Fibroblast of peridontal ligament (primary cell): Measurements from ENCODE around the gene DYRK4.

ENCODE experiments used
- DNase-seq: peaks from one replicate; pipeline ENCODE4 v3.0.0-alpha.2; 2010; ENCODE audit errors: extremely low read depth

The DYRK4 gene

DNA sequence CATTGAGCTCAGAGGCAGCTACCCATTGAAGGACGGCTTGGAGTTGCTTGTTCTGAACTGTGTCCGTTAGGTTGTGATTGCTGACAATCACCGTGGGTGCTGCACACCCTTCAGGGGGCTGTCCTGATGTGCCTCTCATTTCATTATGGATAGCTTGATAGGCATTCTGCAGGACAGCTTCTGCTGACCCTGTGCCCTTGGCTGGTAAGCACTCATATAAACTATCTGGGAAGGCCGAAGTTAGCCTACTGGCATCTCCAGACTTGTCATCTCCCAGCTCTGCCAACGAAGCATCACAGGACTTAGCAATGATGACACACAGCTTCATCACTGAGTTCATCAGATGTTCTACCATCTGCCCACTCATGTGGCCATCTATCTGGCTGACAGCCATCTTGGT is 64.5 kb downstream of the DYRK4 start:
- DNase-seq: no peak

DNA sequence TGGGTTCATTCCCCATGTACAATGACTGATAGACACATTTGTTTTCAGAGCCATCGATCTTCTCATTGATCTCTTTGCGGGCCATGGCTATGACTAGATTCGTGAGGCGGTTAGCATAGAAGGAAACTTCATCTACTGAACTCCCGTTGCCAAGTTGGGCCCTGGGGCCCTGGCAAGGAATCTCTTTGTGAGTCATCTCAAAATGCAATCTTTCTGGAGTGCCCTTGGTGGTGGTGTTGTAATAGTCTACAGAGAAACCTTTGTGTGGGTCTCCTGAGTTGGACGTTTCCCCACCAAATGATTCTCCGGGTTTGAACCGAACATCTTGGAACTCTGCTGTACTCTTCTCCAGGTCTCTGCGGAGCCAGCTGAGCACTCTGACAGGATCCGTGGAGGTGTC is 66.4 kb downstream of the DYRK4 start:
- DNase-seq: no peak

DNA sequence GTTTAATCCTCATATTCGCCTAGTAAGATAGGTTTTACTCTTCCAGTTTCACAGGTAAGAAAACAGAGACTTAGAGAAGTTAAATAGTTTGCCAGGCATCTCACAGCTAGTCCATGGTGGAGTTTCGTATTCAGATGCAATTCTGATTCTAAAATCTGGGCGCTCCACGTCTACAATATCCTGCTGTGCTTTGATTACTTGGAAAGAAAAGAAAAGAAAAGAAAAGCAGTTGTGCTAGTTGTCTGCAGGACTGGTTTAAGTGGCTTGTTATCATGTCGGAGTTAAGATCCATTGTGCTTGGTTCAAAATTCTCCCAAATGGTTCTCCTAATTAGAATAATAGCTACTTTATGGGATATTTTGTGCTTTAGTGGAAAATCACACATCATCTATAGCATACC is 68.3 kb downstream of the DYRK4 start:
- DNase-seq: no peak

DNA sequence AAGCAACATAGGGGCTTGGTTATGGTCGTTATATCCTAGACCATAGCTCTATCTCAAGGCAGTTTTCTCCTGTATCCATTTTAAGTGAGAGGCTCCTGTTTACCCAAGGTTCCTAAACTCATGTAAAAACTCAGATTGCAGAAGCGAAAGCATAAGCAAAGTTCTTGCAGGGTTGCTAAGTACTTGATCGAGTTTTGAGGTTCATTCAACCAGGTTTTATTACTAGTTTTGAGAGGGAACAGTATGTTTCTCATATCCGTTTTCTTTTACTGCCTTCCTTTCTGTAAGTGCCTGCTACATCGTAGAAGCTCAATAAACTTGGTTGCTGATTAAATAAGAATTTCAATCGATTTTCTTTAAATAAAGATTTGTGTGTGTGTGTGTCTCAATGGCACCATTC is 81.7 kb downstream of the DYRK4 start:
- no peak for DNase-seq

DNA sequence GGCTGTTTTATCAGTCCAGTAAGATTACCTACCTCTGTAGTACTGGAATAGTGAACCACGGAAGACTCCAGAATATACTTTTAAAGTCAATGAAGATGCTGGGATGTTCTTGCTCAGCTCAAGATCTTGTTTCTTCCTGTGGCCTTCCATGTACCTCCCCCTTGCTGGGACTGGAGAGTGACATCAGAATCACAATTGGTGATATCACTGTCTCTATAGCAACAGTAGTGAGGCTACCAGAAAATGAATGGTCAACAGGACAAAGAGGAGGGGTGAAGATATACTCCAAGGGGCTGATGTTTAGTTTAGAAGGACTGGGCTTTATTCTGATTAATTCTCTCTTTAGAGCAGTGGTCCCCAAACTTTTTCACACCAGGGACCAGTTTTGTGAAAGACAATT is 83.0 kb downstream of the DYRK4 start:
- no peak for DNase-seq

DNA sequence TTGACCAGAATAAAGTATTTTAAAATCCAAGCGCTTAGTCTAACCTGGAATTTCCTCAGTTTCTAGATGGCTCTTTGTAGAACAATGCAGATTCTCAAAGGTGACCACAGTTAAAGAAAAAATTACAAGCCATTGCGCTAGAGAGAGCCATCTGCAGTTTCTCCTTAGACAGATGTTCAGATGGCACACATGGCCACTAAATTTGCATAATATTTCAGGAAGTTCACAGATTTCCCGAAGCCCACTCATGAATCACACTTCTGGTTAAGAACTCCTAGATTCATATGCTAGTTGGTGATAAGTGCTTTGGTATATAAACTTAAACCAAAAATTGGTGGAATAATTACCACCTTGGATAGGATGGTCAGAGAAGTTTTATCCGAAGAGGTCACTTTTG is 86.1 kb downstream of the DYRK4 start:
- peak; percentile 11 for DNase-seq

DNA sequence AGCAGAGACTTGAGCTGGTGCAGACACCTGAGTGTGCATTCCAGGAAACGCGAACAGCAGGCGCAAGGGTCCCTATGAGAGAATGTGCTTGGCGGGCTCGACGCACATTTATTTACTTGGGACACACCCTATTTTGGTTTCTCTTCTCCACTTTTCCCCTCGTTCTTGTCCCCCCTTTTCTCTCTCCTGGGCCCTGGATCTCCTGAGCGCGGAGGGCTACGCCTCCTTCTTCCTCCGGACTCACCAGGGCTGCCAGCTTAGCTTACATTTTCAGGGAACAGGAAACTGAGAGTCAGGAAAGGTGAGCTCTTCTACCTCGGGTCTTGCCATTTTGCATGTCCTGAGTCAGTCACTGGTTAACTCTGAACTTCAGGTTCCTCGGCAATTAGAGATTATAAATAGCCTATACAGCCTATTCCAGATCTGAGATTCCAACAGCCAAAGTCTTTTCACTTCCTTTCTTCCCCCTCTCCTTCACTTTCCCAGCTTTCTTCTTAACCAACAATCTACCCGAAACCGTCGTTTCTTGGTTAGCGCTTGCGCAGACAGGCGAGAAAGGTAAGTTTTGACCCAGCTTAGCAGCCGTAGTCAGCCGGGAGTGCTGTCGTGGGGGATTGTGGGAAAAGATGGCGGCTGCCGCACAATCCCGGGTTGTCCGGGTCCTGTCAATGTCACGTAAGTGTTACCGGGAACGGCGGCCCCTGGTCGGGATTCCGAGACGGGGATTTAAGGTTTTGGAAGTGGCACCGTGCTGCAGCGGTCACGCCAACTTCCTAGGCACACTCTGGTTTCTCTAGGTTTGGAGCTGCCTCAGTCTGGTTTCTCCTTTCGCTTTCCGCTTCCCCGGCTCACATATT is 86.7 kb downstream of the DYRK4 start, which contains the start of the genes AKAP3 and NDUFA9:
Gene AKAP3 (minus strand): TSS at position 551 of the 857 bp plus-strand sequence. CDS start 10,855 bp downstream, outside the sequence.
Gene NDUFA9 (plus strand): TSS at position 614 of the 857 bp plus-strand sequence. CDS start 13 bp downstream, at position 627.
- peak; percentile 88 for DNase-seq

DNA sequence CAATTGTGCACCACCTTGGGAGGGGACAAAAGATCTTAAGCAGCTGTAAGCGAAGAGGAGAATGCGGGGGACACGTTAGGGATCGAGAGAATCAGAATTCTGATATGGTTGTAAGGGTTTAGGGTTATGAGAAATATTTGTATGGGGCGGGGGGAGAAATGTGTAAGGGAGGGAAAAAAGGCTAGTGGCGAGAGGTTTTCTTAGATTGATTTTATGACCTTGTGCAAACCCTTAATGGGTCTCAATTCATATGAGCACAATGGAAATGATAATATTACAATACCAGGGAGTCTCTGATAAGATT is 87.3 kb downstream of the DYRK4 start:
- no peak for DNase-seq

DNA sequence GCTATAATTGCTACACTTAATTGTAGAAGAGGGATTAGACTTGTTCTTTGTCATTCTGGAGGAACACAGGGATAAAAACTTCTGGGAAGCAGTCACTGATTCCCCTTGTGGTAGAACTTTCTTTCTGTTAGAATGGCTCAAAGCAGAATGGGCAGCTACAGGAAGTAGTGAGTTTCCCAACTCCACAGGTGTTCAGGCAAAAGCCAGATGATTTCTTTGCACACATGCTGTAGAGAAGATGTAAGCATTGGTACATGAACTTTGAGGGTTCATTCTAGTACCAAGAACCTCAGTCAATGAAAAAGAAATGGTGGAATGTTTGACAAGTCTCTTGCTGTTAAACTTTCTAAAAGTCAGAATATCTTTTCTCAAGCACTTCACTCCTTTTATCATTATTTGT is 91.2 kb downstream of the DYRK4 start:
- DNase-seq: no peak

DNA sequence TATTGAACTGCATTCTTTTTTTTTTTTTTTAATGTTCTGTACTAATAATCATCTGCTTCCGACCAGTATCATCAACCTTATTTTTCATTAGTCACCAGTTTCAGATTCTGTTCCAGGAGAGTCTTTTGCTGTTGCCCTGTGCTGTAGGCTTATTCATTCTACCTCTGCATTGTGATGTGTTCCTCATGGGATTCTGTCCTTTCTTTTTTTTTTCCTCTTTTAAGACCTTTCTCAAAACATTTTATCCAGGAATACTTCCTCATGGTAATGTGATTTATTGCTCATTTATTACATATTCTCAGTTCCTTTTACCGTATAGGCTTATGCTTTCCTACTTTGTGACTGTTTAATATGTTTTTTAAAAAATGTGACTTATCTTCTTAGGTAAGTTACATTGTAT is 91.7 kb downstream of the DYRK4 start:
- no peak for DNase-seq
